ENCODE measurements around the gene TIMELESS. TPM values are rescaled to one million over a fixed set of nuclear protein-coding genes. Genes with fewer than 3 reads are reported as not detected.
A peak's percentile ranks its signal among the peaks of the same experiment; 100 is the strongest.
"Not testable (repeated sequence)": the region's sequence is repeated elsewhere in the genome, so short reads cannot be mapped to it uniquely, and the experiment has no call there.

Gene TIMELESS
- total RNA-seq, 1 donor from 2014 or later = 10.5 TPM

DNA sequence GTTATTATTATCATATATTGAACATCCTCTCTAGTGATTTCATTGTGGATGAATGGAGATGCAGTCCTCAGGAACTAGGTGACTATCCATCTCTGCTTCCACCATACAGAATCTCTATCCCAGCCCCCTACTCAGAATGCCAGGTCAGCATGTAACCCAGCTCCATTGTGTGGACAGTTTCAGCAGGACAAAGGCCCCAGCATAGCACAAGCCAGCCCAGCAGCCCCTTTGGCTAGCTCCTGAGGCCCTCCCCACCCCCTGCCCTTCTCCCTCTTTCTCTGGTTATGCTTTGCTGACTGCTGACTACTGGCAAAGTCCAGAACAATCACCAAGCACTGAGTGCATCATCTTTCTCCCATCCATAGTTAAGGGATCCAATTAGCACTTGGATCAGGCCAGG, 13.3 kb upstream of the TIMELESS start:
- no peak for DNase-seq

DNA sequence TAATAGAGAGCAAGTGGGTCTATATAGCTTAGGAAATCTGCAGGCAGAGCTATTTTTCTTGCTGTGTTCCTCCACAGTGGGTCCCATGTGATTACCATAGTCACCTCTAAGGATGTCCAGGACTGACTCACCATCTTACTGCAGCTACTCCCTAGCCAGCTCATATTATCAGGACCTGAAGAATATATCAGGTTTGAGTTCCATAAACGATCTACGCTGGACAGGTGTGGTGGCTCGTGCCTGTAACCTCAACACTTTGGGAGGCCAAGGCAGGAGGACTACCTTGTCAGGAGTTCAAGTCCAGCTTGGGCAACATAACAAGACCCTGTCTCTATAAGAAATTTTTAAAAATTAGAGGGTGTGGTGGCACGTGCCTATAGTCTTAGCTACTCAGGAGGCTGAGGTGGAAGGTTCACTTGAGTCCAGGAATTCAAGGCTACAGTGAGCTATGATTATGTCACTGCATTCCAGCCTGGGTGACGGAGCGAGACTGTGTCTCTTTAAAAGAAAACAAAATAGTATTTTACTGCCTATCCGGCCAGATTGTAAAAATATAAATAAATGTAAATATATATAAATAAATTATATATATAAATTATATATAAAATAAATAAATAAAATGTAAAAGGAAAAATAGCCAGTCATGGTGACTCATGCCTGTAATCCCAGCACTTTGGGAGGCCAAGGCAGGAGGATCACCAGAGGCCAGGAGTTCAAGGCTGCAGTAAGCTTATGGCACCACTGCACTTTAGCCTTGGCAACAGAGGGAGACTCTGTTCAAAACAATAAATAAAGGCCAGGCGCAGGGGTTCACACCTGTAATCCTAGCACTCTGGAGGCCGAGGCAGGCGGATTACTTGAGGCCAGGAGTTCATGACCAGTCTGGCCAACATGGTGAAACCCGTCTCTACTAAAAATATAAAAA, 12.3 kb upstream of the TIMELESS start:
- DNase-seq = no peak

DNA sequence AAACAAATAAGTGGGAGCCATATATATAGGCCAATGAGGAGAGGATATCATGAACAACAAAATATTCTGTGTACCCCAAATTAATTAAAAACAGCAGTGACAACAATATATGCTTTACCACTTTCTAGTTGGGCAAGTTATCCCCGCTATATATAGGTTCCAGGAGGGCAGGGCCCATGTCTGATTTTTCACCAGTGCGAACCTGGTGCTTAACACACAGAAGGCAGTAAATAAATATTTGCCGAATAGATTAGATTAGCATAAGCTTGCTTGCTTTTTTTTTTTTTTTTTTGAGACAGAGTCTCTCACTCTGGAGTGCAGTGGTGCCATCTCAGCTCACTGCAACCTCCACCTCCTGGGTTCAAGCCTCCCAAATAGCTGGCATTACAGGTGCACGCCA, 8.6 kb upstream of the TIMELESS start:
- no peak for DNase-seq

DNA sequence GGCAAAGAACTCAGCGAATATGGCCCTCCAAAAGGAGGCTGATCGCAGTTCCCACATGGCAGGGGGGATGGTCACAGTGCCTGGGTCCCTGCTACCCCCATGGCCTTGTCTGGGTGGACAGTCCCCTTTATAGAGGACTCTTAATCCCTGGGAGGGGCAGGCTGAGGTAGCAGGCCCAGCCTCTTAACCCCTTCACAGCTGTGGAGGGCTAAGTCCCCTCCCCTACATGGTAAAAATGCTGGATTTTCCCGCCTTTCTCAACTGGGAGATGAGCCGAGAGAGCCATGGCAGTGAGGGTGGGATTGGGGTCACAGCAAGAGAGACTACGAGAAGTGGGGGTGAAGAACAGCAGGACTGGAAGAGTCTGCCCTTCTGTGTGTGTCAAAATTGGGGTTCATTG, 5.3 kb upstream of the TIMELESS start, which contains the start of gene MIP:
Gene MIP (minus strand): TSS at position 101 of the 400 bp plus-strand sequence. CDS start 44 bp downstream, at position 57.
- DNase-seq = no peak

DNA sequence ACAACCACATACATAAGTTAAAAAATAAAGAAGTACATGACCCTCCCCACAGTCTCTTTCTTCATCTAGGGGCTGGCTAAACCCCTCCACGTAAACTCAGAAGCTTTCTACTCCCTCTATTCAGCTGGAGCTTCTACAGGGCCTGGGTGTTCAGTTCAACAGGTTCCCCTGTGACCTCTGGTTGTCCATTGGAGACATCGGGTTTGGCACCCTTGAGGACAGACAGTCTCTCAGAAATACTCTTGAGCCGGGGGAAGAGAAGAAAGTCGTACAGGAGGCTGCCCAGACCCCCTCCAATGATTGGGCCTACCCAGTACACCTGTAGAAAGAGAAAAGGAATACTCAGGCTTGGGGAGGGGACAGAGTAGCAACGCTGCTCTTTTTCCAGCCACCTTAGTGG, 1.9 kb upstream of the TIMELESS start:
- no peak for DNase-seq

DNA sequence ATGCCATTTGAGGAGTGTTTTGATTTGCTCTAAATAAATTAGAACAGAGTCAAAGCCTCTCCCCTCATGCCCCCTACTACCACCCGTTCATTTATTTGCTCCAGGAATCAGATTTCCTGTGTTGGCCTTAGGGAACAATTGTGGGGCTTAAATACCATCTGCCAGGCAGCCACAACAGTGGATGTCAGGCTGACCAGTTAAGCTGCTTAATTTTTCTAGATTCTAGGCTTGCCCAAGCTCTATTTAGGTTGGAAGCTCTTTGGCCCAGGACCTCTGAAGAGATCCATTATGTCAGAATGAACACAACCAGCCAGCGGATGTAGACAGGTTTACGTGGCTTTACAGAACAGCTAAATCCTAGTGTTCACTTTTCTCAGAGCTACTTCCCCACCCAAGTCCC, 1.0 kb upstream of the TIMELESS start:
- DNase-seq = peak; percentile 19

DNA sequence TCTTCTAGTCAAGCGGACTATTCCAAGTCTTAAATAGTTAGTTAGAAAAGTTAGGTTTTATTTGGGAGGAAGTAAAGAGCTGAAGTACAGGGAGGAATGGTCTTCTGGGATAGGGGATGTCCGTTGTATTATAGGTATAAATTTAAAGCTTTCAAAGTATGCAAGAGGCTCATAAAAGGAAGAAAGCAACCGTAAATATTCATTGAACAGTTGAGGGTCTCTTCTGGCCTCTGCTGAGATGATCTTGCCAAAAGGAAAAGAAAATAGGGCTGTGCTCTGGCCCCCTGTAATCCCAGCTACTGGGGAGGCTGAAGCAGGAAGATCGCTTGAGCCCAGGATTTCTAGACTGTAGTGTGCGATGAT, 377 bp upstream of the TIMELESS start:
- no peak for DNase-seq

DNA sequence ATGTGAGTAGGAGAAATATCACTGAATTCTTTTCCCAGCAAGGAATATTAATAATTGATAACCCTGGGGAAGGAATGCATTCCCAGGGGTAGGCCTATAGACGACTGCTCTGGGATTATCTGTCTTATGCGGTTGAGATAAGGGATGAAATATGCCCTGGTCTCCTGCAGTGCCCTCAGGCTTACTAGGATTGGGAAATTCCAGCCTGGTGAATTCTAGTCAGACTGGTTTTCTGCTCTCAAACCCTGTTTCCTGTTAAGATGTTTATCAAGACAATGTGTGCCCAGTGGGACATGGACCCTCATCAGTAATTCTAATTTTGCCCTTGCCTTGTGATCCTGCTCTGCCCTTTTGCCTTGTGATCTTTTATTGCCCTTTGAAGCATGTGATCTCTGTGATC, 6.0 kb downstream of the TIMELESS start:
- DNase-seq = not testable (repeated sequence)

DNA sequence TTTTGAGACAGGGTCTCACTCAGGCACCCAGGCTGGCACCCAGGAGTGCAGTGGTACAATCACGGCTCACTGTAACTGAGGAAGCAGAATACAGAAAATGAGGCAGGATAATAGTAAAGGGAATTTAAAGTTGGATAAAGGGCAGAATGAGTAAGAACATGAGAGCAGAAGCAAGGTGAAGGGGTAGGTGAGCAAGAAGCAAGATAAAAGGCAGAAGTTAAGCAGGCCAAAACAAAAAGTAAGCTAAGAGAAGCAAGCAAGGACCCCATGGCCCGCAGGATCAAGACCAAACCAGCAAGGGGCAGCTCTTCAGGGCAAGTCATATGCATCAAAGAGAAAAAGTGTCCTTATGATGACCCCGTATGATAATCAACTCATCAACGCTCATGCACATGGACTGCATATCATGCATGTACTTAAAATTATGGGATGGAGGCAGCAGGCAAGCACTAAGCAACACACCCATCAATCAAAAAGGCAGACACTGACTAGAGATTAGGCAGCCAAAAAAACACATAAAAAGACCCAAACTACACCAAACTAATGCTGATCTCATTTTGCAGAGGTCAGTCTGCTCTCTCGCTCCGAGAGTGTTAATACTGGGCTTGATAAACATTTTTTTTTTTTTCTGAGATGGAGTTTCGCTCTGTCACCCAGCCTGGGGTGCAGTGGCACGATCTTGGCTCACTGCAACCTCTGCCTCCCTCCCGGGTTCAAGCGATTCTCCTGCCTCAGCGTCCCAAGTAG, 11.6 kb downstream of the TIMELESS start:
- no peak for DNase-seq

DNA sequence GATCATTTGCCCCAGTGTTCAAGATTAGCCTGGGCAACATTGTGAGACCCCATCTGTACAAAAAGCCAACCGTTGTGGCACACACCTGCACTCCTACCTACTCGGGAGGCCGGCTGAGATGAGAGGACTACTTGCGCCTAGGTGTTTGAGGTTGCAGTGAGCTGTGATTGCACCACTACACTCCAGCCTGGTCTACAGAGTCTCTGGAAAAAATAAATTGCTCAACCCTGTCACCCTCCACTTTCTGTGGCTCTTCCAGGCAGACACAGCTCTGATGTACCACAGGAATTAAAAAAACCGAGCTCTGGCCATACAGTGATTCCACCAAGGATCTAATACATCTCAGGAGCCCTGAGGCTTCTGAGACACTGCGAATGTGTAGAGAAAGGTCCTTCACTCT, 14.4 kb downstream of the TIMELESS start:
- no peak for DNase-seq

DNA sequence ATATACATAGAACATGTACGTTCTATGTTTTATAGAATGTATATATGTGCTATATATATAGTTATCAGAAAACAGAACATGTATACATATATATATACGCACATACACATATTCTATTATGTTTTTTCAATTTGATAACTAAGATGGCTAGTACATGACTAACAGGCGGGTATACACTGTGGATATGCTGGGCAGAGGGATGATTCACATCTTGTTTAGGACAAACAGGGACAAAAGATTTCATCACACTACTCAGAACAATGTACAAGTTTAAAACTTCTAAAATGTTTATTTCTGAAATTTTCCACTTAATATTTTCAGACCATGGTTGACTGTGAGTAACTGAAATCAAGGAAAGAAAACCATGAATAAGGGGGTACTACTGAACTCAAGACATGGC, 17.4 kb downstream of the TIMELESS start:
- no peak for DNase-seq

DNA sequence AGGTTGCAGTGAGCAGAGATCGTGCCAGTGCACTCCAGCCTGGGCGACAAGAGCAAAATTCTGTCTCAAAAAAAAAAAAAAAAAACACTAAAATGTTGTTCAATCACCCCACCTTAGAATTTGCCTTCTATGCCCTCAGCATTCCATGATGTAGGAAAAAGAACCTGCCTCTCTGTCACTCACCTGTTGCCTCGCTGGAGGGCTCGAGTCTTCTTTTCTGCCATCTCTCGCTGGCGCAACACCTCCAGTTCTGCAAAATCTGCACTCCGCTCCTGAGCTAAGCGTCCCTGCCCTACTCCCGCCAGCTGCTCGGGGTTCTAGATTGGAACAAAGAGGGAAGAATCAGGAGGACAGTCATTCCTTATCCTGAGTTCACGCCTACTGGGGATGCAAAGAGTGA, 17.9 kb downstream of the TIMELESS start:
- DNase-seq = no peak

DNA sequence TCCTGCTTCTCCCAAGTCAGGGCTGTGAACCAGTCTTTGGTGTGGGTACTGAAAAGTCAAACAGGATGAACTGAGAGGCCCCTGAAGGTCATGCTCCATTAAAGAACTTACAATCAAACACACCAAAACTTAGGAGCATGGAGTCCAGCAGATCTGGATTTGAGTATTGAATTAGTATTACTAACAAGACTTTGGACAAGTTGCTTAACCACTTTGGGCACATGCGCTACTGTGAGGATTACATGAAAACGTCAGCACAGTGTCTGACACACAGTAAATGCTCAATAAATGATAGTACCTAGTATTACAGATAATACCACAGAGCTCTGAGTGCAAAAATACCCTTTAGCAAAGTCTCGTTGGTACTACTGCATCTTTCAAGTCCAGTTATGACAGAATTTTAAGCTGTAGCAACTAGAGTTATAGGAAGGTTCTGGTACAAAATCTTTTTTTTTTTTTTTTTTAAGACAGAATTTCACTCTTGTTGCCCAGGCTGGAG, 23.2 kb downstream of the TIMELESS start:
- no peak for DNase-seq

DNA sequence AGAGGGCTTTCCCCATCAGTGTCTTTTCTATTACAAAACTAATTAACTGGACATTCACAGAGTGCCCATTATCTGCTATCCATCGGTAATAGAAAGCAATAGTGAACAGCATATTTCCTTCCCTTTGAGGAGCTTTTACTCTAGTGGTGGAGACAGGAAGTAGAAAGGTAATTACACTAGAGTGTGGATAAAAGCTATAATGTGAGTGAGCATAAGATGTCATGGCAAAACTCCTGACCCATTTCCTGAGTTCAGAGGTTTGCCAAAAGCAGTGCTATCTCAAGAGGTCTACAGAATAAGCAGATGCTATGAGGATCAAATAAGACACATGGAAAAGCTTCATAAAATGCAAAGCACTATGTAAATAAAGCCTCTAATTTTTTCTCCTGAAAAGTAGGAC, 24.0 kb downstream of the TIMELESS start:
- DNase-seq = no peak

DNA sequence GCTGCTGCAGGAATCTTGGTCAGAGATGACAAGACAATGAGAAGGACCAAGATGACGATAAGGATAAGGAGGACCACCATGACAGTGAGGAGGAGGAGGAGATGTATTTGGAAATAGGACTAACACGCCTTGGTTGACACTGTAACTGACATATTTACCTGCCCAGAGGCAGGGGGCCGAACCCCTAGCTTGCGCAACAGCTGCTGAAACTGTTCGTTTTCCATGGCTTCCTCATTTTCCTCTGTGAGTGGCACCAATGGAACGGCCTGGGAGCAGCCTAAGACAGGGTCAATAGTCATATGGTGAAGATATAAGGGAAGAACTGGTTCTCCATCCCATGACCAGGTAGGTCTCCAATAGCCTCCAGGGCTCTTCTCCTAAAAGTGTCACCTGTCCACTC, 28.8 kb downstream of the TIMELESS start:
- no peak for DNase-seq

DNA sequence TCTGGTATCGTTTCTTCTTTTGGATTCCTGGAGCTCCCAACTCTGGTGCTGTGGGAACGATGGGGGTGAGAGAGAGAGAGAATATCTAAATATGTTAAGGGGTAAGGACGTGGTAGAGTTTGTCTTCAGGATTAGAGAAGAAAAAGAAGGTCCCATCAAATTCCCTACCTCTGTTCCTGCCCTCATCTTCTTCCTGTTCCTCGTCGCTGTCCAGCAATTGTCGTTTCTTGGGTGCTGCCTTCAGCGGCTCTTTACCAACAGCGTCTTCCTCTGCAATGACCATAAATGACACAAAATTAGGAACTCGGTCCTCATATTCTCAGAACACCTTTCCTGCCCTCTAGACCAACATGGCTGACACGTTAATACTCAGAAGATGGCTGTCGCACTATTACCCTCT, 31.5 kb downstream of the TIMELESS start:
- no peak for DNase-seq

DNA sequence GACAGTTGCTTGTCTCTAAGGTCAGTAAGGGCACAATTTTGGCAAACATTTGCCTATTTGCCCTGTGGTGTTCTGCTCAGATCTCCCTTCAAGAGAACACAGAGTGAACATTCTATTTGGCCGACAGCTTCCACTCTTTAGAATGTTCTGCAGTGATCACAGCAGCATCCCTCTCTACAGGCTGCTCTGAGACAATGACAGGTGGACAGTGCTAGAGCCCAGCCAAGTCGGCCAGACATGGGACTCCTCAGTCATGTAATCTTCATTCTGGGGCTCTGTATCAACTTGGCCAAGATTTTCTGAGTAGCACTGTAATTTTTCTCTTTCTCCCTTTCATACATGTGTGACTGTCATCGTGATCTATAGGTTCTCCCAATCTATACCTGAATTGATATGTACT, 34.8 kb downstream of the TIMELESS start:
- DNase-seq = no peak

DNA sequence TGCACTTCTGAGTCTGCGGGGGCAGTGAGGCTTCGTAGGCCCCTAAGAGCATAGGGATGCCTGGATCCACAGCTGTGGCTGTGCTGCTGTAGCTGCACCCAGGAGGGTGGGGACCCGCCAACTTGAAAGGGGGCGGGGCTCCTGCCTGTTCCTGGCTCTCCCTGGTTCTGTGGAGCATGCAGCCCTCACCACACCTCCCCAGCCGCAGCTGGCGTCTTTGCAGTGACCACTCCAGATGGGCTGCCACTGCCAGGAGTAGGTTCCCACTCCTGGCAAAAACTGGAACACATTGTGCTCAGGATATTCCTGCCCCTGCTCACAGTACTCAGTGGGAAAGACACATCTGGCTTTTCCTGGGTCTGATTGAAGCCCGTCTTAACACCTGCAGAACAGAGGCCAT, 35.8 kb downstream of the TIMELESS start:
- DNase-seq = peak; percentile 34

DNA sequence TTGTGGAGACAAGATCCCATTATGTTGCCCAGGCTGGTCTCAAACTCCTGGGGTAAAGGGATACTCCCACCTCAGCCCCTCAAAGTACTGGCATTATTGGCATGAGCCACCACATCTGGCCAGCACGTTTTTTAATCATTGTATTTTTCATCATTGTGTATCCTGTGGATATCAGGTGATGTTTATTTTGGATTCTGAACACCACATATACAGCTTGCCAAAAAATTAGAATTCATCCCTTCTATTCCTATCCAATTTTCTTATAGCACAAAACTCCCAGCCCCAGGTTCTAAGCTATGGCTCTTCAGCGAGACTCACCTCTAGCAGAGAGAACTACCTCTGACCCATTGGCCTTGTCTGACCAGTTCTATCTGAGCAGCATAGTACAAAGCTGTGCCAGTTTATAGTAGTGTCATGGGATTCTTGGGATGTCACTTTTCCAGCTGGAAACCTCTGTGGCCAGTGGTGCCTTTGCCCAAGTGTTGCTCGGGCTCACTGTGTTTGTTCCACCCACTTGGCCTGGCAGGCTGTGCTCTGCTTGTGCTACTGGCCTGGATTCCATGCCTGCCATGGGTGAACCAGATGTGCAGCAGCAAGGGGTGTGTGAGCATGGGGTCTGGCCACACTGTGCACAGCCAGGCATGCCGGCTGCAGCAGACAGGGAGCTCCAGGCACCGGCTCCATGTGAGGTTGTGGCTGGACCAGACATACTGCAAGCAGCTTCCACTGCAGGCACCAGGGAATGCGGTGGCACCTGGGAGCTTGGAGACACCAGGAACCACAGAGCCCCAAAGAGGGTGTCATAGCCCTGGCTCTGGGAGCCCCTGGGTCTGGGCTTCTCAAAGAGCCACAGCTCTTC, 37.2 kb downstream of the TIMELESS start:
- DNase-seq = peak; percentile 16

DNA sequence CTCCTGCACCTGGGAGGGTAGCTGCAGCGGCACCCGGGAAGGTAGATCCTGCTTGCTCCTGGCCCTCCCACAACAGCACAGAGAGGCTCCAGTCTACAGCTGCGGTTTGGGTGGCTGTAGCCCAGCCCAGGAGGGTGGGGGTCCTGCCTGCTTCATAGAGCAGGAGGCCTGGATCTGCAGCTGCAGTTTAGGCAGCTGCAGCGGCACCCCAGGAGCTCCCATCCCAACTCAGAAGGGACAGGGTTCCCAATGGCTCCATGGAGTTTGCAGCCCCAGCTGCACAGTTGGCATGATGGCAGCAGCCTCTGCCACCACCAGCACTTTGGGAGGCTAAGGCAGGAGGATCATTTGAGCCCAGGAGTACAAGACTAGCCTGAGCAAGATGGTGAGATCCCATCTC, 38.5 kb downstream of the TIMELESS start:
- no peak for DNase-seq

DNA sequence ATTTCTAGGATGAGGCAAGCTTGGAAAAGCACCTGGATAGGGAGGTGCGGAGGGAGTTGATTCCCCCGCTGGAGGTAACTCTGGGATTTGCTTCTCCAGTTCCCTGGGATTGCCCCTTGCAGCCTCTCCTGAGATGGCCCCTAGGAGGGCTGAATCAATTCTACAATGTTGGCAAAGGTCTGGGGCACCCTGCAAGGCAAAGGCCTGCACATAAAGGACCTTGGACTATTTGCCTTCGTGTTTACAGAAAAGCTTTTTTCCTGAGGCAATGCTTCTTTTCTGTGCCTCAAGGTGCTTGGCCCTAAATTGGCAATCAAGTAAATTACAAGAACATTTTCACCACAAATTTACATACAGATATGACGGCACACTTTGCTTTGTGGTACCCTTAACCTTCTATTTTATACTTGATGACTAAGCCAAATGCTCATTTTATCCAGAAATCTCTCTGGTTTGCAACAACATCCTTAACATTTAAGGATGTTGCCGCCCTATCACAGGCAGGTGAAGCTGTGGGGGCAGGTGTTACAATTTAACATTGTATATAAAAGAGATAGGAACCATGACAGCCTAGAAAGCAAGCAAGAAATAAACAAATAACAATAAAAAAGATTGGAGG, 40.3 kb downstream of the TIMELESS start:
- no peak for DNase-seq

DNA sequence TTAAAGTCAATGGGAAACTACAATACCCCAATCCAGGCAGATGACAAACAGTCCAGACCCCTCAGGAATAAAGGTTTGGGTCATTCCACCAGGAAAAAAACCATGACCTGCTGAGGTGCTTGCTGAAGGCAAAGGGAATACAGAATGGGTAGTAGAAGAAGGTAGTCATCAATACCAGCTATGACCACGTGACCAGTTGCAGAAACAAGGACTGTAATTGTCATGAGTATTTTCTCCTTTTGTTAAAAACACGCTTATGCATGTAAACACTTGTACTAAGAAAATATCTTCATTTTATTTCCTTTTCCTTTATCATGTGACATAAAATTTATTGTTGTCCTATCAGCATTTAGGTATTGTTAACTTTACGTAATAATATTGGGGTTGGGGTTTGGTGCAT, 45.0 kb downstream of the TIMELESS start:
- DNase-seq = not testable (repeated sequence)
